Hypothalamus (tissue), 51 donors: ENCODE measurements around the gene HK2.
"Not testable (repeated sequence)": the region's sequence is repeated elsewhere in the genome, so short reads cannot be mapped to it uniquely, and the experiment has no call there.

Source experiments
- DNase-seq, 51 donors: peaks; one replicate each; lab custom pipeline; 2025; lab: John Stamatoyannopoulos, UW

Gene HK2

DNA sequence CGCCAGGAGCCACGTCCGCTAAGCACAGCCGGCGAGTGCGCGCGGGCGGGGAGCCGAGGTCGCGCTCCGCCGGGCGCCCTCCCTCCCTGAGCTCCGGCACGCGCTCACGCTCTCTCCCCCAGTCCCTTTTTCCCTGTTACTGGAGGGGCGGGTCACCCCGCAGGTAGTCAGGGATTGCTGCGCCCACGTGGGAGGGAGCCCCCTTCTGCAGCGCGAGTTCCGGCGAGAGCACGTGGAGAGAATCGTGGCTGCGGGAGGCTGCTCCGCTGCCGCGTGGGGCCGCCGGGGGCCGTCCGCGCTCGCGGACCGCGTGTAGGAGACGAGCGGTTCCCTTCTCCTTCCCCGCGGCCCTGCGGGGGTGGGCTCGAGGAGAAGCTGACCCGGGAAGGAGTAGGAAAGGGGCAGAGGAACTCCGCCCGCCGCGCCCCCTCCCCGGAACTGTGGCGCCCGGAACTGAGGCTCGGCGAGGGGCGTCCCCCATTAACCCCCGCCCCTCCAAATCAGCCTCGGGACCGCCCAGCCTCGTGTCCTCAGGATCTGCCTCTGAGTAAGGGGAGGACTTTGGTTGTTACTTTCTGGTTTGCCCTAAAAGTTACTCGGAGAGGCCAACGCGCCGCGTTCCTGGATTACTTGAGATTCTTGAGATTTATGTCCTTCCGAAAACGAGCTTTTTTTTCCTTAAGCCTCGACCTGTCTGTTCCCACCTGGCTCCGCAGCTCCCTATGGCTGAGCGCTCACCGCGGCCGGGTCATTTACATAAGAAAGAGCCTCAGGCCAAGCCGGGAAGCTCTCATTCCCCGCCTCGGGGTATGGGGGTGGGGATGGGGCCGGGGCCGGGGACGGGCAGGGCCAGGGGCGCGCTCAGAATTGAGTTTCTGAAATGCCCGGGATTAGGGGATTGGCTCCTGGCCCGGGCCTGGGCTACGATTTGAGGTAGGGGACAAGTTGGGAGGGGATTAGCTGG lies 1.1 kb downstream of the HK2 start:
- DNase-seq: peak in 7 of 51 donors; percentile 6 to 40 (median 26)

GRCh38 chr2:74835831-74836674 lies 2.1 kb downstream of the HK2 start:
- DNase-seq: peak in 1 of 51 donors; percentile 36

GRCh38 chr2:74836675-74837401 lies 2.9 kb downstream of the HK2 start:
- DNase-seq: no peak

GRCh38 chr2:74841641-74842040 lies 7.7 kb downstream of the HK2 start:
- DNase-seq: peak in 4 of 51 donors; percentile 9 to 29 (median 16)

- DNase-seq: no peak
Measured at GRCh38 chr2:74843433-74843832, 9.5 kb downstream of the HK2 start.

- no peak for DNase-seq
Measured at GRCh38 chr2:74843899-74844298, 10.0 kb downstream of the HK2 start.

DNA sequence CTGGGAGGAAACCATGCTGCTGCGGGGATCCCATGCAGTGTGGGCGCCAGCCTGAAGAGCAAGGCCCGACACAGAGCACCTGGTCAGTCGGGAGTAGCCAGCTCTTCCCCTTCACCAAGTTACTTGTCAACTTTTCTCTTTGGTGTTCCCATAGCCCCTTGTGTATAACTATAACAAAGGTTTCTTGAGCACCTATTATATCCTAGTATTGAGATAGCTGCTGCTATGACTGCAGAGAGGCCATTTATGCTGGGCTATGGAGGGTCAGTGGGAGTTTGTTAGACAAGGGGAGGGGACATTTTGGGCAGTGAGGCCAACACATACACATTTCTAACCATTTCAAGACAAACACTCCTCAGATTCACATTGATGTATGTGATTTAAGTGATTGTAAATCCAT lies 10.8 kb downstream of the HK2 start:
- no peak for DNase-seq

- peak in 29 of 51 donors; percentile 4 to 70 (median 41) for DNase-seq
Measured at GRCh38 chr2:74845217-74845751, 11.4 kb downstream of the HK2 start.

DNA sequence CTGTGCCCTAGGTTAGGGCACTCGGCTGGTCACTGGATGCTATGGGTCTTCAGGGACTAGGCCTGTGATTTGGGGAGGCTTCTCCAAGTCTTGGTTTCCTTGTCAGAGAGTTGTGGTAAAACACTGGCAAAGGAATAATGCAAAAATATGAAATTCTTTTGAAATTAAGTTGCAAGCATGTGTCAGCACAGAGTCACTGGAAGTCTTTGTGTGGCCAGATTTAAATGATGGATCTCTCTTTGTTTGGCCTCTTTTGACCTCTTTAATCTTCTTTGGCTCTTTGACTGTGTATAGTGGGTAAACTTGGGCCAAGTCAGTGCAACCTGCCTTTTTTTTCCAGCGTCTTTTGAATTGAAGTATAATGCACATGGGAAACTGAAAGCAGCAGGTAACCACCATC lies 12.1 kb downstream of the HK2 start:
- DNase-seq: no peak

DNA sequence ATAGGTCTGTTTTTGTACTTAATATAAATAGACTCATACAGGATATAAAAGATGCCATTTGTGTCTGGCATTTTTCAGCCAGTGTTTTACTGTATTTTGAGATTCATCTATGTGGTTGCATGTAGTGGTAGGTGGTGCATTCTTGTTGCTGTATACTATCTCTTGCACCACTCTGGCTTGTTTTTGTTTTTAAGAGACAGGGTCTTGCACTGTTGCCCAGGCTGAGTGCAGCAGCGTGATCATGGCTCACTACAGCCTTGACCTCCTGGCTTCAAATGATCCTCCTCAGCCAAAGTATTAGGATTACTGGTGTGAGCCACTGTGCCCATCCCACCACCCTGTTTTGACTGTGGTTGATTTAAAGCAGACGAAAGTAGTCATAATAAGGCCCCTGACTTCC lies 12.6 kb downstream of the HK2 start:
- no peak for DNase-seq

DNA sequence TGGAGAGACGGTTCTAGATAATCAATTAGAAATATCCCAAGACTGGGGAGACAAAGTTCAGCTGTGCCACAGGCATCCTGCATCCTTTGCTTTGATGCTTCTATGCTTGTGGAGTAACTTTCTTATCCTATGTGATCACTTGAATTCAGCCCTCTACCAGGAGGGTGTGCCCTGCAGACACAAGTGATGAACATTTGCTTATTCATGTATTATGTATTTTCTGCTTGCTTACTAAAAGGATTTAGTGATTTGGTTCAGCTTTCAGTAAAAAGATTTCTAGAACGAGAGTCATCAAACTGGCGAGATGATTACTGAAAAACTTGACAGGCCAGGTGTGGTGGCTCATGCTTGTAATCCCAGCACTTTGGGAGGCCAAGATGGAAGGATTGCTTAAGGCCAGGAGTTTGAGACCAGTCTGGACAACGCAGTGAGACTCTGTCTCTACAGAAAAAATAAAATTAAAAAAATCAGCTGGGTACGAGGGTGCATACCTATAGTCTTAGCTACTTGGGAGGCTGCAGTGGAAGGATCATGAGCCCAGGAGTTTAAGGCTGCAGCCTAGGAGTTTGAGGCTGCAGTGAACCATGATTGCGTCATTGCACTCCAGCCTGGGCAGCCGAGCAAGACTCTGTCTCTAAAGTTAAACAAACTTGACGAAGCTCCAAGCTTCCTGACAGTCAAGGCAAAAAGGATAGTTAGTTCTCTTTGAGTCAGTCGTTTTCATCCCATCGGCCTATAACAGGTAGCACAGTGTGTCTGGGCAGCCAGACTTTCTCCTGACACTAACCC lies 13.3 kb downstream of the HK2 start:
- DNase-seq: no peak

- peak in 3 of 51 donors; percentile 7 to 29 (median 19) for DNase-seq
Measured at GRCh38 chr2:74849228-74849892, 15.4 kb downstream of the HK2 start.

GRCh38 chr2:74850496-74851190 lies 16.7 kb downstream of the HK2 start:
- no peak for DNase-seq

- no peak for DNase-seq
Measured at GRCh38 chr2:74851191-74851566, 17.3 kb downstream of the HK2 start.

GRCh38 chr2:74853360-74853759 lies 19.4 kb downstream of the HK2 start:
- DNase-seq: not testable (repeated sequence)

DNA sequence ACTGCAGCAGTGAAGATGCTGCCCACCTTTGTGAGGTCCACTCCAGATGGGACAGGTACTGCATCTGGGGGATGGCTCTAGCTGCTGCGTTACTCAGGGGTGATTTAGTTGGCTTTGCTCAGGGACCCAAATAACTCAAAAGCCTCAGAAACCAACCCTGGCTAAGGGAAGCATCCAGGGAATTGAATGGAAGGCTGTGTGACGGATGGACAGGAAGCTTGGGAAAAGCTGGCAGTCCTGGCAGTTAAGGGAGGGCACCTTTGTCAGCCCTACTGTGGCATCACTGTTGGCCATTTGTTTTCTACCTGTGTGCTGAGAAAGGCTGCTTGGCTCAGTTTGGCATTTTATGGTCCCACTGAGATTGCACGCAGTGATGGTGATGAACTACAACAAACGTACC lies 20.5 kb downstream of the HK2 start:
- DNase-seq: no peak

GRCh38 chr2:74855114-74855707 lies 21.3 kb downstream of the HK2 start:
- DNase-seq: not testable (repeated sequence)

DNA sequence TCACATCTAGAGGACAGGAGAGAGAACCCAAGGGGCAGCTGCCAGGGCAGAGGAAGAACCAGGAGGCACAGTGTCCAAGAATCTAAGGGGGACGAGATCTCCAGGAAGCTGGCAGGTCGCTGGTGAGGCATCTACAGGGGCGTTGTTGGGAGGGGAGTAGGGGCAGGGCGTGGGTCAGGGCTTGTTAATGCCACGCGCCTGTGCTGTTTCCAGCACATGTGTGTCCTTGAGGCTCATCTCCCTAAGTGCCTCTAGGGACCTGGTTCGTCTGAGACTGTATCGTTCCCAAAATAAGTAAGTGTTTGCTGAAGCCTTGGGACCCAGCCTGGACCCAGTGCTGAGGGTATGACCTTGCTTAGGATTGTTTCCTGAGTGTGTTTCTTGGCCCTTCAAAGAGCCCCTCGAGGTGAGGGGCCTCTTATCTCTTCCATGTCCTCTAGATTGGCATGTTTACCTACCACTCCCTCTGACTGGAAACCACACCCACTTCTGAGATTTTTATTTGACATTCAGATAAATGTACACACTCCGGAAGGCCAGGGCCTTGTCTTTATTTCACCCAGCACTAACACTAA lies 22.2 kb downstream of the HK2 start:
- no peak for DNase-seq
